Kidney (tissue), 14 donors: ENCODE results near the gene VPS4A. TPM values are rescaled to one million over a fixed set of nuclear protein-coding genes. Genes with fewer than 3 reads are reported as not detected.

Source experiments
- DNase-seq, 5 donors: peaks; one replicate each; pipeline ENCODE4 v3.0.0-alpha.2; 2013 to 2020
- FAIRE-seq: peaks from 2 replicates; lab custom pipeline; 2012; peaks lifted over from hg19 to GRCh38; lab: Jason Lieb, UNC
- H3K27ac ChIP-seq, 2 donors: one replicate each; pipeline ENCODE4 v1.7.0; 2013; ENCODE audit warnings: low read depth in 2 of 2, low read length in 2 of 2, inconsistent platforms in 1 of 2
- H3K27me3 ChIP-seq: one replicate; pipeline ENCODE4 v1.7.1; 2013; ENCODE audit warnings: low read length, inconsistent platforms; ENCODE audit not compliant: control insufficient read depth, insufficient read depth
- H3K36me3 ChIP-seq, 3 donors: one replicate each; pipeline versions ENCODE4 v1.7.0 to v1.7.1; 2013; ENCODE audit warnings: low read length in 3 of 3, control low read depth in 1 of 3, inconsistent platforms in 1 of 3; ENCODE audit not compliant: insufficient read depth in 3 of 3, control insufficient read depth in 2 of 3
- H3K4me1 ChIP-seq, 3 donors: one replicate each; pipeline versions ENCODE4 v1.7.0 to v1.7.1; 2013; ENCODE audit warnings: low read length in 3 of 3, inconsistent platforms in 1 of 3, low read depth in 1 of 3; ENCODE audit not compliant: control insufficient read depth in 2 of 3, insufficient read depth in 2 of 3
- H3K4me3 ChIP-seq, 3 donors: one replicate each; pipeline versions ENCODE4 v1.7.0 to v1.8.1; 2013; ENCODE audit warnings: low read length in 3 of 3, control low read depth in 1 of 3, inconsistent platforms in 1 of 3
- H3K9ac ChIP-seq, 3 donors: one replicate each; pipeline versions ENCODE4 v1.7.0 to v1.7.1; 2013; ENCODE audit warnings: low read length in 3 of 3, control low read depth in 1 of 3, inconsistent platforms in 1 of 3
- H3K9me3 ChIP-seq, 3 donors: one replicate each; pipeline versions ENCODE4 v1.7.0 to v1.7.1; 2013; ENCODE audit warnings: low read length in 3 of 3, control low read depth in 1 of 3, inconsistent platforms in 1 of 3; ENCODE audit not compliant: control insufficient read depth in 2 of 3, insufficient read depth in 1 of 3
- CTCF ChIP-seq: IDR thresholded peaks from 3 replicates; pipeline ENCODE4 v1.5.1; 2012; ENCODE audit warnings: mild to moderate bottlenecking, moderate library complexity, borderline replicate concordance; ENCODE audit not compliant: insufficient read depth; ENCODE audit errors: extremely low read depth
- intact Hi-C: fragments of 100-400 bp; cut with DNase I; formaldehyde crosslinking; loops from one replicate; pipeline ENCODE4 v1.11.1; 2022
- polyA plus RNA-seq: library from polyadenylated mRNA; stranded (reverse); fragments of 350-450 nt; fragmentation: Illumina TruSeq; extraction: RNeasy Lipid Tissue Mini Kit (QIAGEN cat#74804); gene quantifications from one replicate; pipeline ENCODE4 v1.2.3, GENCODE V29; 2014; ENCODE audit warnings: low read depth, low replicate concordance; ENCODE audit not compliant: insufficient read depth
- total RNA-seq: library from RNA; stranded (reverse); fragmentation: NEBNext Ultra II Directional; extraction: Animal tissue kit (Norgen Biotek cat#: 25700); gene quantifications from one replicate; pipeline ENCODE4 v1.2.1, GENCODE V29; 2021
- donor health status: control.
- donor health status: control.
- donor health status: control.
- donor health status: control.
- donor health status: control.
- donor health status: DM: yes; HTN: yes; CAD: no.
- donor health status: Normal renal cell carcinoma (clear cell type).

VPS4A gene
- total and polyA plus RNA-seq, 2 donors from 2014 or later = 38.6 to 62.1 TPM

DNA sequence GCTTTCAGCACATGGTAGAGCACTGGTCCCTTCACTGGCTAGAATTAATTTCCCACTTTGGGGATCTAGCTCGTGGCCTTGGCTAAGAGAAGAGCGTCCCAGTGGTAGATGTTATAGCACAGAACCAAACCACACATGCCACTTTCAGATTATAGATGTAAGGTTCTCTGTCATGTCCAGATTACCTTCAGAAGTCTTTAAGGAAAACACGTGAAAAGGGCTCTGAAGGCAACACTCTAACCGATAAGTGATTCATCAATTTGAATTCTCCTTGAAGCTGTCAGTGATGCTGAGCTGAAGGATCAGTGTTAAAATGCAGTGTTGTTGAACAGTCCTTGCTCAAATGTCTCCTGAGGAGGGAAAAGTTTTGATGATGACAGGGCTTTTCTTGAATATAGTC lies 43.5 kb upstream of the VPS4A start:
- FAIRE-seq (no peak), DNase-seq (no peak)
- no peak overlapping the region for H3K9ac ChIP-seq
- peaks cover 0 to 7% (median 0%) of the 10 kb centered on the region in 3 donors for H3K36me3 ChIP-seq
- TF ChIP-seq CTCF = no peak
- H3K9me3 ChIP-seq = no peaks in the 10 kb centered on the region
- H3K4me1 ChIP-seq = no peaks in the 10 kb centered on the region
- intact Hi-C loops = no loop called here
- no peak overlapping the region for H3K27ac ChIP-seq
- no peaks in the 10 kb centered on the region for H3K27me3 ChIP-seq
- H3K4me3 ChIP-seq = no peak overlapping the region

DNA sequence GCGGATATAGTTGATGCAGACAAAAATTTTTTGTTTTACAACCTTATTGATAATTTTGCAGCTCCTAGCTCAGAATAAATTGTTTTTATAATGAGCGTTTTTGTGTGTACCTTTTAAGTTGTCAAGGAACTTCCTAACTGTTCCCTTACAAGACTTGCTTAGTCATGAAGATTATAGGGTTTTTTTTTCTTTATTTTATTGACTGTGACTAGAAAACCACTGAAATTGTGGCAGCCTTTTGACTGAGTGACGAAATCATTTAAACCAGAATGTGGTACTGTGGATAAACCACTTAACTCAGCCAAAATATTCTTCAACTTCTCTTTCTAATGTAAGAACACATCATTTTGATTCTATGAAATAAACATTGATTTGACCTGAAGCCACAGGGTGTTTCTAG lies 40.8 kb upstream of the VPS4A start:
- intact Hi-C loops = no loop called here
- DNase-seq (no peak), FAIRE-seq (no peak)
- no peak overlapping the region for H3K27ac ChIP-seq
- no peaks in the 10 kb centered on the region for H3K4me1 ChIP-seq
- no peaks in the 10 kb centered on the region for H3K9me3 ChIP-seq
- H3K36me3 ChIP-seq = peaks cover 0 to 7% (median 2%) of the 10 kb centered on the region in 3 donors
- no peaks in the 10 kb centered on the region for H3K27me3 ChIP-seq
- H3K4me3 ChIP-seq = no peak overlapping the region
- no peak overlapping the region for H3K9ac ChIP-seq
- no peak for TF ChIP-seq CTCF

DNA sequence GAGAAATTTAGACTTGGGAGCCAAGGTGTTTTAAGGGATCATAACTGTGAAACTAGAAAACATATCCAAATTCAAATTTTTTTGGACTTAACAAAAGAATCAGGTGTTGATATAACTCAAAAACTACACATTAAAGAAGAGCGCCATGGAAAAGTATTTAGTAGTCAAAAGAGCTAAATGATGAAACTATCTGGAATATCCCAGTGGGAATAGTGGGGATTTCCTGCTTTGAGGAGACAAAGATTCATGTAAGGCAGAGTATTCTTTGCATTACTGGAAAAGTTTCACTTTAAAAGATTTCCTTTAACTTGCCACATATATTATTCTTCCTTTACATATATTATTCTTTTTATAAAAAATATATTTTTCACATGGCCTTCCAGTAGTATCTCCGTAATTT lies 40.3 kb upstream of the VPS4A start:
- DNase-seq (peak in 1 of 5 donors; percentile 5), FAIRE-seq (no peak)
- intact Hi-C loops = no loop called here
- Histone ChIP-seq H3K4me3 (no peak overlapping the region), H3K36me3 (peaks cover 0 to 7% (median 2%) of the 10 kb centered on the region in 3 donors), H3K27me3 (no peaks in the 10 kb centered on the region), H3K9ac (no peak overlapping the region), H3K9me3 (no peaks in the 10 kb centered on the region), H3K27ac (no peak overlapping the region), H3K4me1 (no peaks in the 10 kb centered on the region)
- no peak for TF ChIP-seq CTCF

DNA sequence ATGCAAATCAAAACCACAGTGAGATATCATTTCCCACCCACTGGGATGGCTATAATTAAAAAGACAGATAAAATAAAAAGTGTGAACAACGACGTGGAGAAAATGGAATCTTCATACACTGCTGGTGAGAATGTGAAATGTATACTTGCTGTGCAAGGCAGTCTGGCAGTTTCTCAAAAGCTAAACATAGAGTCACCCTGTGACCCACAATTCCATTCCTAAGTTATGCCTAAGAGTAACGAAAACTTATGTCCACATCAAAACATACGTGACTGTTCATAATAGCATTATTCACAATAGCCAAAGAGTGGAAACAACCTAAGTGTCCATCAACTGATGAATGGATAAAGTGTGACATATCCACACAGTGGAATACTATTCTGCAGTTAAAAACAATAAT lies 38.1 kb upstream of the VPS4A start:
- no peak for FAIRE-seq
- intact Hi-C loops = no loop called here
- no peak for TF ChIP-seq CTCF

More for the DNA sequence above, 38.1 kb upstream of the VPS4A start:
- Histone ChIP-seq H3K4me3 (no peak overlapping the region), H3K4me1 (no peaks in the 10 kb centered on the region), H3K9ac (no peak overlapping the region), H3K36me3 (peaks cover 0 to 7% (median 2%) of the 10 kb centered on the region in 3 donors), H3K9me3 (no peaks in the 10 kb centered on the region), H3K27me3 (no peaks in the 10 kb centered on the region), H3K27ac (no peak overlapping the region)
- DNase-seq = no peak
